NCI-H345 treated with DMSO at 0.1 percent for 48 hours (cell line): Measurements from ENCODE around the gene DEFB115.
"Not testable (repeated sequence)": the region's sequence is repeated elsewhere in the genome, so short reads cannot be mapped to it uniquely, and the experiment has no call there.

Experiments used
- DNase-seq: peaks from one replicate; lab custom pipeline; 2025; ENCODE audit not compliant: unreplicated experiment; lab: John Stamatoyannopoulos, UW

Gene DEFB115, protein sequence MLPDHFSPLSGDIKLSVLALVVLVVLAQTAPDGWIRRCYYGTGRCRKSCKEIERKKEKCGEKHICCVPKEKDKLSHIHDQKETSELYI

DNA sequence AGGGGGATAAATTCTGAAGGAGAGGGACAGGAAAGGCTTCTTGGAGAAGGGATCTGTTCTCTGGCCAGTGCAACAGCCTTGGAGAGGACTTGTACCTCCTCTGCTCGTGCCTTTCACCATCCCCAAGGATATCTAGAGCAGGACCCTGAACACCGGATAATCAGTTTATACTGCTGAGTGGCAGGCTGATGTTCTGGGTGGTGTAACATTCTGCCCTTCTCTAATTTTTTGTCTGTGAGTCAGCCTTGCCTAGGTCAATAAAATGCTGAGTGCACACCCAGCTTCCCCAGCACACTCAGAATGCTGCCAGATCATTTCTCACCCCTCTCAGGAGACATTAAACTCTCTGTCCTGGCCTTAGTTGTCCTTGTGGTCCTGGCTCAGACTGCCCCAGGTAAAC, at the start of gene DEFB115:
TSS of gene DEFB115 (plus strand) at position 301 of the 400 bp plus-strand sequence. CDS start at position 301, 0 bp downstream.
- no peak for DNase-seq

DNA sequence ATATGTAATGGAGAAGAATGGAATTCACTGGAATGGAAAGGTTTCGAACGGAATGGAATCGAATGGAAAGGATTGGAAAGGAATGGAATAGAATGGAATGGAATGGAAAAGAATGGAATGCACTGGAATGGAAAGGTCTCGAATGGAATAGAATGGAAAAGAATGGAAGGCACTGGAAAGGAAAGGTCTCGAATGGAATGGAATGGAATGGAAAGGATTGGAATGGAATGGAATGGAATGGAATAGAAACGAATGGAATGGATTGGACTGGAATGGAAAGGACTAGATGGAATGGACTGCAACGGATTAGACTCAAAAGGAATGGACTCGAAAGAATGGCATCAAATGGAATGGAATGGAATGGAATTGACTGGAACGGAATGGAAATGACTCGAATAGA, 20.5 kb upstream of the DEFB115 start:
- DNase-seq, result no peak

DNA sequence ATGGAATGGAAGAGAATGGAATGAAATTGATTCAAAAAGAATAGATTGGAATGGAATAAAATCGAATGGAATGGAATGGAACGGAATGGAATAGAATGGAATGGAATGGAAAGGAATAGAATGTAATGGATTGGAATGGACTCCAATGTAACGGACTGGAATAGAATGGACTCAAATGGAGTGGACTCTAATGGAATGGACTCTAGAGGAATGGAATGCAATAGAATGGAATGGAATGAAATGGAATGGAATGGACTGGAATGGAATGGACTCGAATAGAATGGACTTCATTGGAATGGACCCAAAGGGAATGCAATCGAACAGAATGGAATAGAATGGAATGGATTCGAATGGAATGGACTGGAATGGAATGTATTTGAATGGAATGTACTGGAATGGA, 19.7 kb upstream of the DEFB115 start:
- no peak for DNase-seq

DNA sequence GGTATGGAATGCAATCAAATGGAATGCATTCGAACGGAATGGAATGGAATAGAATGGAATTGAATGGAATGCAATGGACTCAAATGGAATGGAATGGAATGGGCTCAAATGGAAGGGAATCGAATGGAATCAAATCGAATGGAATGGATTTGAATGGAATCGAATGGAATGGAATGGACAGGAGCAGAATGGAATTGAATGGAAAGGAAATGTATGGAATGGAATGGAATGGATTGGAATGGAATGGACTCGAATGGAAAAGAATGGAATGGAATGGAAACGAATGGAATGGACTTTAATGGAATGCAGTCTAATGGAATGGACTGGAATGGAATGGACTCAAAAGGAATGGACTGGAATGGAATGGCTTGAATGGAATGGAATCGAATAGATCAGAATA, 18.3 kb upstream of the DEFB115 start:
- no peak for DNase-seq

DNA sequence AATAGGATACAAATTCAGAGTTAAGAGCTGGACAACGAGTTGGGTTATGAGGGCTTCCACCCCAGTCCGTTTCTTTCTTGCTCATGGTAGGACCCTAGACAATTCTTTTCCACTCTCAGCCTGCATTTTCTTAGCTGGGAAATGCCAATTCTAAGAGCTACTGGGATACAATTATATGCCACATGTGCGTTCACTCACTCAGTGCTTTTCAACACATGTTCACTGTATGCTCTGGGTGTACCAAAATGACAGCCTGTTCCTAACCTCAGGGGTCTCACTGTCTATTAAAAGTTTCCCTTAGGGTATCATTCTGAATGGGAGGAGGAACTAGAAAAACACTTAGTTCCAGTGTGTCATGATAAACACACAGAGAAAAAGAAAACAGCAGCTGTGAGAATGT, 505 bp upstream of the DEFB115 start:
- no peak for DNase-seq

DNA sequence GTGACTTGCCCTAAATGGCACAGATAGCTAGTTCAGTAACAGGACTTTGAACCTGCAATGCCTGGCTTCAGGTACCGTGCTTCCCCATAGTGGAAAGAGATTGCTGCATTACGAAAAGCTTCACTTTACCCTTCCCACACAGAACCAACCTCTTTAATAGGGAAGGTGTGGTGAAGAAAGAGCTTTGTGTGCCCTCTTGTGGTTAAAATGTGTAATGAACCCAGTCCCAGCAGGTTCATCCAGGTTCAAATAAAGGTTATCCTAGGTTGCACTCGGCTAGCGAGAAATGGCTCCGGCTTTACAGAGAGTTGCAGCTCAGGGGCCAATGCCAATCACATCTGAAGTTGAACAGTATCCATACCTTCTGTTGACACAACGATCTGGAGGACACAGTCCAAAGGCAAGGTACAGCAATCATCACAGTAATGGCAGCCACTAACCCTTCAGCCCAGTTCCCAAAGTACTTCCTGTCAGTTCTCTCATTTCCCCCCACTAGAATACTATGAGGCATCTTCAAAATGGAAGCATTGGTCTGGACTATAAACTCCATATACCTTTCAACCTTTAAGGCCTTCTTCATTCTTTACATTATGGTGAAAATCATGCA, 3.0 kb downstream of the DEFB115 start:
- no peak for DNase-seq

DNA sequence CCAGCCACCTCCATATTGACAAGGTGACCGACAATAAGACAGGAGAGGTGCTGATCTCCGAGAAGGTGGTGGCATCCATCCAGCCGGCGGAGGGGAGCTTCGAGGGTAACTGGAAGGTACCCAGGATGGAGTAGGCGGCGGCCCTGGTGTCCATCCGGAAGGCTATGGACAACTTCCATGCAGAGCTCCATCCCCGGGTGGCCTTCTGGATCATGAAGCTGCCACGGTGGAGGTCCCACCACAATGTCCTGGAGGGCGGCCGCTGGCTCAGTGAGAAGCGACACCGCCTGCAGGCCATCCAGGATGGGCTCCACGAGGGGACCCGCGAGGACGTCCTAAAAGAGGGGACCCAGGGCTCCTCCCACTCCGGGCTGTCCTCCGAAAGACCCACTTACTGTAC, 17.0 kb downstream of the DEFB115 start:
- DNase-seq, result no peak

DNA sequence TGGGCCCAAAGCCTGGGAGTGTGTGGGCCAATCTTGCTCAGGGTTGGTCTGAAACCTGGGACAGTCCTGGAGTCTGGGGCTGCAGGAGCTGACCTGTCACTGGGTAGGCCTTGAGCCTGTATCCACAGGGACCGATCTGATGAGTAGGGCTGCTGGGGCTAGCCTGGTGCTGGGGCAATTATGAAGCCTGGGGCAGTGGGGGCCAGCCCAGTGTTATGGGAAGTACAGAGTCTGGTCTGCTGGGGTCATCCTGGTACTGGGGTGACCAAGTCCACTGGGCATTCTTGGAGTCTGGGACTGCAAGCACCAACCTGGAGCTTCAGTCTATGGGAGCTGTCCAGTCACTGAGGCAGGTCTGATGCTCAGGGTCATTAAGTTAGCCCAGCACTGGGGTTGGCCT, 20.7 kb downstream of the DEFB115 start:
- no peak for DNase-seq

DNA sequence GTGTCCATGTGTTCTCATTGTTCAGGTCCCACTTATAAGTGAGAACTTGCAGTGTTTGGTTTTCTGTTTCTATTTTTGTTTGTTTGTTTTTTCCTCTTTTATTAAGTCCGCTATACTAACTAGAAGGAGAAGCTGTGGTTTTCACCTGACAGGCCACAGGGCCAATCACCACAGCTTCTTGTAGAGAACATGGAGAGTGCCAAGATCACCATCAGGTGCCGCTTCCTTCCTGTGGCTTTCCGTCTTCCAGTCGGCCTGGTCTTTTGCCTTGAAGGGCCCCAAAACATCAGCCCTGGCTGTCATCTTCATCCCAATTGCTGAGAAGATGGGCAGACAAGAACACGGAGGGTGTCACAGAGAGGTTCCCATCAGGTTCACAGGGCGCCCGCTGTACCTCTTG, 27.5 kb downstream of the DEFB115 start:
- DNase-seq, result not testable (repeated sequence)

DNA sequence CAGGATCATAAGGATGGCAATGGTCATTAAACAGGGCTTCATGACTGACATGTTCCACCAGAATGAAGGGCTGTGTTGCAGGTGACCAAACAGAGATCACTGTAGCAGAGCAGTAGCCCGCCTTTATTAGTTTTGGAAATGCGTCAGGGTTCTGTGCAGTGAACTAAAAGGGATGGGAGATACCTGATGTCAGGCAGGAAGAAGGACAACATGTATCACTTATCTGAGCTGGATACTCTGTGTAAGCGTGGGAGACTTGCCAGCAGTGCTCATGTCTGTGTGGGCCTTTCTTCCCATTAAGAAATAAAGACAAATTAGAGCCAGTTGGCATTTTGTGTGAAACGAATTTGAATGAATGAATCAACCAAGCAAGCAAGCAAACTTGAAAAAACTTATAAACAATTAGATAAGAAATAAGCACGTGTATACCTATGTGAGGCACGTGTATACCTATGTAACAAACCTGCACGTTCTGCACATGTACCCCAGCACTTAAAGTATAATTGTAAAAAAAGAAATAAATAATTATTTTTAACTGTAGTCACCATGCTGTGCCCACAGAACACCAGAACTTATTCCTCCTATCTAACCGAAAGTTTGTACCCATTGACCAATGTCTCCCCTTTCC, 51.2 kb downstream of the DEFB115 start, which contains the start of gene DEFB116:
TSS of gene DEFB116 (minus strand) at position 51 of the 628 bp plus-strand sequence. CDS start at position 51, 0 bp downstream.
- no peak for DNase-seq
